Effector CD8-positive, alpha-beta T cell (primary cell): ENCODE measurements around the gene SCRN1.
"Not testable (repeated sequence)": the region's sequence is repeated elsewhere in the genome, so short reads cannot be mapped to it uniquely, and the experiment has no call there.

Source experiments
- DNase-seq: peaks from one replicate; lab custom pipeline; 2025; lab: John Stamatoyannopoulos, UW

Gene SCRN1

GRCh38 chr7:29890786-29891185, 98.8 kb downstream of the SCRN1 start:
- not testable (repeated sequence) for DNase-seq

- no peak for DNase-seq
Measured at GRCh38 chr7:29890251-29890650, 99.3 kb downstream of the SCRN1 start.

GRCh38 chr7:29889288-29889687, 100.3 kb downstream of the SCRN1 start:
- DNase-seq = no peak

- no peak for DNase-seq
Measured at GRCh38 chr7:29888006-29888405, 101.6 kb downstream of the SCRN1 start.

GRCh38 chr7:29886827-29887226, 102.8 kb downstream of the SCRN1 start:
- DNase-seq = no peak

GRCh38 chr7:29885626-29886025, 104.0 kb downstream of the SCRN1 start:
- no peak for DNase-seq

- DNase-seq = no peak
Measured at GRCh38 chr7:29884399-29885272, 105.0 kb downstream of the SCRN1 start.

- no peak for DNase-seq
Measured at GRCh38 chr7:29883462-29884398, 105.9 kb downstream of the SCRN1 start.

GRCh38 chr7:29882481-29882880, 107.1 kb downstream of the SCRN1 start:
- DNase-seq = no peak

GRCh38 chr7:29881724-29882123, 107.9 kb downstream of the SCRN1 start:
- no peak for DNase-seq

- no peak for DNase-seq
Measured at GRCh38 chr7:29879609-29880008, 110.0 kb downstream of the SCRN1 start.

- DNase-seq = no peak
Measured at GRCh38 chr7:29878081-29878688, 111.4 kb downstream of the SCRN1 start.

GRCh38 chr7:29877196-29877595, 112.4 kb downstream of the SCRN1 start:
- no peak for DNase-seq

GRCh38 chr7:29875741-29876140, 113.9 kb downstream of the SCRN1 start:
- DNase-seq = no peak

GRCh38 chr7:29873644-29874294, 115.8 kb downstream of the SCRN1 start:
- no peak for DNase-seq

- no peak for DNase-seq
Measured at GRCh38 chr7:29871787-29872398, 117.7 kb downstream of the SCRN1 start.
